SK-N-MC (cell line): Measurements from ENCODE around the gene ANGPTL2.

Experiments
- EZH2 ChIP-seq: fragments of 200-600 bp; sonication (generic); IDR thresholded peaks from one replicate; pipeline ENCODE4 v1.6.1; 2017; ENCODE audit warnings: antibody characterized with exemption
- POLR2AphosphoS5 ChIP-seq: IDR thresholded peaks from 2 replicates; pipeline ENCODE4 v1.6.1; 2012; ENCODE audit warnings: mild to moderate bottlenecking, low read depth, low read length, borderline replicate concordance

DNA sequence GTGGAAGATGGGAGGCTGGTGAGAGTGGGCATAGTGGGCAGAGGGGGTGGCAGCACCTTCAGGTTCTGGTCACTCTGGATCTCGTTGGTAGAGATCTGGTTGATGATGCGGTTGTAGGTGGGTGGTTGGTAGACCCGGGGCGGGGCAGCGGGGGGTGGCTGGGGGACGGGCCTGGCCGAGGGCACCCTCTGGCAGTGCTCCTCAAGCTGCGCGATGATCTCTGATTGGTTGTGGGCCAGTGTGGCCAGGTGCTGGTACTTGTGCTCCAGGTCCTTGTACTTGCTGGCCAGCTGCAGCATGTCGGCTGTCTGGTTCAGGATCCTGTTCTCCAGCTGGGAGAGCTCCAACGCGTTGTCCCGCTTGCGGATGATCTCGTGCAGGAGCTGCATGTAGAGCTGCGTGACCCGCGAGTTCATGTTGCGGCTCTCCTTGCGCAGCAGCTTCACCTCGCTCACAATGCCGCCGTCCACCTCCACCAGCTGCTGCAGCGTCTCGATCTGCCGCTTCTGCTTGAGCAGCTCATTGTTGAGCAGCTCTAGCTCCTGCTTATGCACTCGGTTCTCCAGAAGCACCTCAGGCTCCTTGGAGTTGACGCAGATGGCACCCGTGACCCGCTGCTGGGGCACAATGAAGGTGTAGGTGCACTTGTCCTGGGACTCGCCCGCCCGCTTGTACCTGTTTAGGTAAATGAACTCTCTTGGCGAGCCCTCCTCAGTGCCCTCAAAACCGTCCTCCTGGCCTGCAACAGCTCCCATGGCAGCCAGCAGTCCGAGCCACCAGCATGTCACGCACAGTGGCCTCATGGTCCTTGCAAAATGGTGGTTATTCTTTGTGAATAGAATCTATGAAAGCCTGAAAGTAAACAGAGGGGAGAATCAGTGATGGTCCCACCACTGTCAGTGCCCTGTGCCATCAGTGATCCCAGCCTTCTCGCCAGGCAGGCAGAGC, 14.2 kb downstream of the ANGPTL2 start:
- TF ChIP-seq EZH2 (no peak), POLR2AphosphoS5 (no peak)
